ES-I3 (cell line): ENCODE data around the gene VSIG10.
"Not testable (repeated sequence)": the region's sequence is repeated elsewhere in the genome, so short reads cannot be mapped to it uniquely, and the experiment has no call there.

Source experiments
- H3K36me3 ChIP-seq: 2 replicates; pipeline ENCODE4 v1.6.1; 2013; ENCODE audit warnings: mild to moderate bottlenecking, low read length, control low read depth, moderate library complexity; ENCODE audit not compliant: insufficient read depth
- H3K4me1 ChIP-seq: 2 replicates; pipeline ENCODE4 v1.6.1; 2013; ENCODE audit warnings: mild to moderate bottlenecking, control low read depth, low read length; ENCODE audit not compliant: insufficient read depth
- H3K9ac ChIP-seq: 2 replicates; pipeline ENCODE4 v1.6.1; 2013; ENCODE audit warnings: low read depth, mild to moderate bottlenecking, low read length, moderate library complexity
- H3K9me3 ChIP-seq: 2 replicates; pipeline ENCODE4 v1.6.1; 2013; ENCODE audit warnings: mild to moderate bottlenecking, low read length, moderate library complexity; ENCODE audit not compliant: control insufficient read depth, insufficient read depth

The VSIG10 gene

GRCh38 chr12:118098401-118098800 is 5.4 kb downstream of the VSIG10 start:
- Histone ChIP-seq H3K9ac (no peak overlapping the region), H3K4me1 (peaks cover 8% of the 10 kb centered on the region; the same call in 1 of the 2 replicates), H3K9me3 (no peaks in the 10 kb centered on the region), H3K36me3 (peaks cover 8% of the 10 kb centered on the region; the same call in 1 of the 2 replicates)

DNA sequence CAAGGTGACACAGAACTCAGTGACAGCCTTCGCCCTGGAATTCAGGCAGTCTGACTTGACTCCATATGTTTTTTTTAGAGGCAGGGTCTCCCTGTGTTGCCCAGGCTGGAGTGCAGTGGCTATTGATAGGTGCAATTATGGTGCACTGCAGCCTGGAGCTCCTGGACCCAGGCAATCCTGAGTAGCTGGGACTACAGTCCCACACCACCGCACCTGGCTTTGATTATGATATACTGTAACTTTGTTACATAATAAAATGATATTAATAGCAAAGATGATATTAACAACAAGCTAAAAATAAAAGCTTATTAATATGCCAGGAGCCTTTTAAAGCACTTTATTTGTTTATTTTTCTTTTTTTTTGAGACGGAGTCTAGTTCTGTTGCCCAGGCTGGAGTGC is 9.8 kb downstream of the VSIG10 start:
- no peak overlapping the region for H3K9ac ChIP-seq
- H3K36me3 ChIP-seq, result peaks cover 7% of the 10 kb centered on the region; the same call in 1 of the 2 replicates
- H3K9me3 ChIP-seq, result no peaks in the 10 kb centered on the region
- H3K4me1 ChIP-seq, result peaks cover 3% of the 10 kb centered on the region; the same call in 1 of the 2 replicates

DNA sequence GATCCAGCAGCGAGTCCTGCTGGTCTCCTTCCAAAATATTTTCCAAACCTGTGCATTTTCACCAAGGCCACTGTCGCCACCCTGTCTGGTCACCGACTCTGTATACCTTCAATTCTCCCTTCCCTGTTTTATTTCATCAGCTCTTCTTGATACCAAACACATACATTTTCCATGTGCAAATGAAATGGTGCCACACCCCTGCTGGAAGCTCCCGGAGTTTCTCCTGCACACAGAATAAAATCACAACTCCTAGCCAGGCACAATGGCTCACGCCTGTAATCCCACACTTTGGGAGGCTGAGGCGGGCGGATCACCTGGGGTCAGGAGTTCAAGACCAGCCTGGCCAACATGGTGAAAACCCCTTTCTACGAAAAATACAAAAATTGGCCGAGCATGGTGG is 14.0 kb downstream of the VSIG10 start:
- Histone ChIP-seq H3K4me1 (no peaks in the 10 kb centered on the region), H3K36me3 (peaks cover 7% of the 10 kb centered on the region; the same call in 1 of the 2 replicates), H3K9me3 (no peaks in the 10 kb centered on the region), H3K9ac (no peak overlapping the region)

- Histone ChIP-seq H3K36me3 (peaks cover 22% of the 10 kb centered on the region), H3K9ac (no peak overlapping the region), H3K9me3 (no peaks in the 10 kb centered on the region), H3K4me1 (no peaks in the 10 kb centered on the region)
These were observed 21.6 kb downstream of the VSIG10 start for GRCh38 chr12:118082161-118082560.

DNA sequence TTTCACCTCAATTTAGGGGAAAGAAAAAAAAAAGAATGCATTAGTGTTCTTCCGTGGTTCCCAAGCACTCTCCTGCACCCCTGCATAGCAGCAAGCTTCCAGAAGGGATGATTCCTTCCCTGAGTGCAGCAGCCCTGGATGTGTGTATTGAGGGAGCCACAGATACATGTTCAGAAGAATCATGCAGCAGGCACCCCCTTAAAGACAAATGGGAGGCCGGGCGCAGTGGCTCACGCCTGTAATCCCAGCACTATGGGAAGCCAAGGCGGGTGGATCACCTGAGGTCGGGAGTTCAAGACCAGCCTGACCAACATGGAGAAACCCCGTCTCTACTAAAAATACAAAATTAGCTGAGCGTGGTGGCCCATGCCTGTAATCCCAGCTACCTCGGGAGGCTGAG is 22.3 kb downstream of the VSIG10 start:
- H3K9me3 ChIP-seq, H3K9ac ChIP-seq, H3K4me1 ChIP-seq: not testable (repeated sequence)
- H3K36me3 ChIP-seq, result peaks cover 22% of the 10 kb centered on the region

- Histone ChIP-seq H3K36me3 (peaks cover 24% of the 10 kb centered on the region), H3K9me3 (no peaks in the 10 kb centered on the region), H3K4me1 (no peaks in the 10 kb centered on the region), H3K9ac (no peak overlapping the region)
These were observed 30.0 kb downstream of the VSIG10 start for GRCh38 chr12:118073768-118074167.

GRCh38 chr12:118070650-118071049 is 33.2 kb downstream of the VSIG10 start:
- H3K9me3 ChIP-seq, result no peaks in the 10 kb centered on the region
- peaks cover 17% of the 10 kb centered on the region for H3K36me3 ChIP-seq
- no peak overlapping the region for H3K9ac ChIP-seq
- H3K4me1 ChIP-seq, result no peaks in the 10 kb centered on the region

GRCh38 chr12:118068445-118068844 is 35.4 kb downstream of the VSIG10 start:
- no peak overlapping the region for H3K9ac ChIP-seq
- H3K9me3 ChIP-seq, result no peaks in the 10 kb centered on the region
- peaks cover 7% of the 10 kb centered on the region for H3K4me1 ChIP-seq
- H3K36me3 ChIP-seq, result peaks cover 14% of the 10 kb centered on the region; the same call in 1 of the 2 replicates

GRCh38 chr12:118065380-118065779 is 38.4 kb downstream of the VSIG10 start:
- peaks cover 9% of the 10 kb centered on the region; the same call in 1 of the 2 replicates for H3K36me3 ChIP-seq
- H3K9me3 ChIP-seq, result no peaks in the 10 kb centered on the region
- H3K4me1 ChIP-seq, result peaks cover 8% of the 10 kb centered on the region
- no peak overlapping the region for H3K9ac ChIP-seq

GRCh38 chr12:118064608-118065007 is 39.2 kb downstream of the VSIG10 start:
- H3K9ac ChIP-seq, result no peak overlapping the region
- H3K4me1 ChIP-seq, result peaks cover 8% of the 10 kb centered on the region
- peaks cover 9% of the 10 kb centered on the region; the same call in 1 of the 2 replicates for H3K36me3 ChIP-seq
- H3K9me3 ChIP-seq, result no peaks in the 10 kb centered on the region

DNA sequence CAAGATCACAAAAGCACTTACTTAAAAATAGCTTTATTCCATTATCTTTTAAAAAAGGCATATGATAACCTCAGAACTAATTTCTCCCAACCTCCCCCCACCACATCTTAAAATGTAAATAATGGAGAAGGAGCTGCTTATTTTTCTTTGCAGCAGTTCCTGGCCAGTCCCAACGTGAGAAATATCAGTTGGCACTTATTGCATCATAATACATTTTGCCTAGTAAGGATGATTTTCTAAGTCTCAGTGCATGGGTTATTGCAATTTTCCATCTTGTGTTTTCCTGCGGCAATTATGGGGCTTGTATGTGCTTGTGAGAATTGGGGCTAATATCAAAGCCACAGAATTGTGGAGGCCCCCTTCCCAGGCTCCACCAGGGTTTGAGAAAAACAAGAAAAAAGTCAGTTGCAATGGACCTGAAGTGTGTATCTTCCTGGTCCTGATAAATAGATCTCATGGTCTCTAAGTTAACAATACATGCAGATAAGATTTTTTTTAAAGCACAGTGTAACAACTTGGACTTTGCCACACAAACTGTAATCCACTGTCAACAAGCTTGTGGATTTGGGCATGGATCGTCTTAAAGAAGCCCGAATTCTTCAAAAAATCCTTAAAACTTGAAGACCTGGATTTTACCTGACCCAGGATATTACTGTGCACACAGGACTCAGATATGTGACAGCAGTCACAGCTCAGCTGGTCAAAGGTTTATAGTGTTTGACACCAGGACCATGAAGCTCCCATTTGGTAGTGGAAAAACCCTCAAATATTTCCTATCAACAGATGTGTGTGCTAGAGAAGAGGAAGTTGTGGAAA is 40.0 kb downstream of the VSIG10 start:
- Histone ChIP-seq H3K9ac (peak overlapping the region; percentile 97; the same call in 1 of the 2 replicates), H3K36me3 (peaks cover 6% of the 10 kb centered on the region; the same call in 1 of the 2 replicates), H3K4me1 (peaks cover 8% of the 10 kb centered on the region), H3K9me3 (no peaks in the 10 kb centered on the region)

DNA sequence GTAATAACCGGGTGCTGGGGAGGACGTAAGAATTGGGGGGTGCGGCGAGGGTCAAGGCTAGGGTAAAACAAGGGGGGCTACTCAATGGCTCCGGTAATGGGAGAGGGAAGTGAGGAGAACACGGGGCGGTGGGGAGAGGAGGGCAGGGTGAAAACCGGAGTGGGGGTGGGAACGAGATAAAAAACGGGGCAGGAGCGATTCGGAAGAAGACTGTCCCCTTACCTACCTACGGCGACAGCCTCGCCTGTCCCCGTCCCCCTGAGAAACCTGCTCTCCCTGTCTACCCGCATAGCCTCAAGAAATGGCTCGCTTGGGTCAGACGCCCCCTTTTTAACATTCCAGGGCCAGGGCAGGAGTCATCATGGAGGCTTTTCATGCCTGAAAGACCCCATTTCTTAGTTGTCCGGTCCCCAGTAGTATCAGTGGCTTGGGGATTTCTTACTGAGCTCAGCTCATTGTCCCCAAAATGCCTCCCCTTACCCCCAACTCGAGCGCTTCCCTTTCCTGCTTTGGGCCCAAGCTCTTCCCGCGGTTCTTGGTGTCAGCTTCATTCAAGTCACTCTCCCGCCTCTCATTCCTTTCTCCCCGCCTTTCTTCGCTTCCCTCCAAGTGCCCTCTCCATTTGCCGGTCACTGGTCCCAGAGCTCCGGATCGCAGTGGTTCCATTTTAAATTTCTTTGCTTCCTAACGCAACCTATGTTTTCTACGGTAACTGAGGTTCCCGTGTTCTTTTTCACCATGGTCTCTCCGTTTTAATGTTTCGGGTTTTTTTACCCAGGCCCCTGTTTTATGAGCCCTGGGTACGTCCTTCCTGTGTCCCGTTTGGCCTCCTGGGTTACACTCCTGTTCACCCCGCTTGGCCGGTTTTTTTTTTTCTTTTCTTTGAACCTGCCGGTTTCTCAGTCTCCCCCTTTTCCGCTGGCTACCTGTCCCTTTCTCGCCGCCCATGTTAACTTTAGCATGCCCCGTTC is 41.7 kb downstream of the VSIG10 start:
- Histone ChIP-seq H3K9me3 (no peaks in the 10 kb centered on the region), H3K9ac (peak overlapping the region; percentile 97), H3K36me3 (no peaks in the 10 kb centered on the region; the same call in 1 of the 2 replicates), H3K4me1 (peaks cover 8% of the 10 kb centered on the region)

DNA sequence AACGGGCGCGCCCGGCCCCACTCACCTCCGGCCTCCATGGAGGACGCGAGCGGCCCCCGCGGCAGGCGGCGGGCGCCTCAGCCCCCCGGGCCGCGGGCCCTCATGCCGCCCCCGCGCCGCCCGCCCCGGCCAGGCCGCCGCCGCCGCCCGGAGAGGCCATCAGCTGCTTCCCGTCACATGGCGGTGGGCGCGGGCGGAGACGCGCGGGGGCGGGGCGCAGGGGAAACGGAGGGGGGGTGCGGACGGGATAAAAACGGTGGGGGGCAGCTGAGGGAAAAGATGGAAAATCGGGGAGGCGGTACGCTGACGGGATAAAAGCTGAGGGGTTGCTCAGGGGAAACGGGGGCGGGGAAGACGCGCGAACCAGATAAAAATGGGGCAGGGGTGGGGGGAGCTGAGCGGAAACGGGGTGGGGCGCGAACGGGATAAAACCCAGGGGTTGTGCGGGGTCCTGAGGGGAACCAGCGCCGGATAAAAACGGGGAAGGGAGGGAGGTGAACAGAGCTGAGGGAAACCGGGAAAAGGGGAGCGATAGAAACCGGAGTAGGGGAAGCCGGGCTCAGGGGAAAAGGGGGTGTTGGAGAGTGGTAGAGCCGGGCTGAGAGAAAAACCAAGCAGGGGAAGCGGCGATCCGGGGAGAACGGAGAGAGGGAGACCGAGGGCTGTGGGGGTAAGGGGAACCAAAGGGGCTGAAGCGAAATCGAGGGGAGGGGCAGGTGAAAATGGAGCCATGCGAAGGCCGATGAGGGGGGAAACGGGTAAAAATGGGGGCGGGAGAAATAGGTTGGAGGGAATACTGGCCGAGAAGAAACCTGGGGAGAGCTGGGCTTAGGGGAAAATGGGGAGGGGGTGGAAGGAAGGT is 42.6 kb downstream of the VSIG10 start, which contains the start of gene WSB2:
Gene WSB2, minus strand, starts transcription at position 169 of the 862 bp plus-strand sequence. Its CDS starts 131 bp downstream, at position 38.
- H3K9me3 ChIP-seq, result no peaks in the 10 kb centered on the region
- no peaks in the 10 kb centered on the region; the same call in 1 of the 2 replicates for H3K36me3 ChIP-seq
- peak within 1 kb of the TSS; percentile 97 for H3K9ac ChIP-seq
- peaks cover 8% of the 10 kb centered on the region for H3K4me1 ChIP-seq
